A549 (cell line): ENCODE data around the gene DYNC2I2. TPM values are rescaled to one million over a fixed set of nuclear protein-coding genes. Genes with fewer than 3 reads are reported as not detected.

Source experiments
- ATAC-seq, 2 experiments: fragments of 200-7000 bp in 1 of 2; fragments of >200 bp in 1 of 2; cut with Nextera tagmentation in 1 of 2; cut with Tn5 transposase in 1 of 2; 3 replicates each; pipeline versions ENCODE4 v1.8.0 to v1.9.1; 2018 to 2020; ENCODE audit warnings: mild to moderate bottlenecking in 1 of 2, moderate library complexity in 1 of 2
- CTCF ChIA-PET: fragments of 300-600 bp; sonication (Branson Sonifier 250); formaldehyde crosslinking; extraction: SDS; loops from one replicate; lab custom pipeline; 2021; ENCODE audit warnings: antibody characterized with exemption, inconsistent platforms; lab: Yijun Ruan, JAX
- POLR2A ChIA-PET: fragments of 350-600 bp; formaldehyde crosslinking; extraction: SDS; loops from one replicate; lab custom pipeline; 2021; ENCODE audit warnings: antibody characterized with exemption, inconsistent platforms; lab: Yijun Ruan, JAX
- DNase-seq, 2 experiments: peaks; one replicate each; pipeline versions ENCODE4 v3.0.0 to v3.0.0-alpha.2; 2011 to 2016; ENCODE audit warnings: low read depth in 1 of 2, low spot score in 1 of 2
- FAIRE-seq: peaks from 2 replicates; lab custom pipeline; 2011; peaks lifted over from hg19 to GRCh38; lab: Jason Lieb, UNC
- H3K27ac ChIP-seq, 2 experiments: fragments of >200 bp; sonication (Bioruptor Twin); formaldehyde crosslinking; 3 replicates each; pipeline ENCODE4 v1.5.1; 2016 to 2017
- H3K4me1 ChIP-seq: fragments of >200 bp; sonication (Bioruptor Twin); formaldehyde crosslinking; 3 replicates; pipeline ENCODE4 v1.6.1; 2016
- H3K4me2 ChIP-seq: fragments of >200 bp; sonication (Bioruptor Twin); formaldehyde crosslinking; 3 replicates; pipeline ENCODE4 v1.6.1; 2016
- H3K4me3 ChIP-seq: fragments of >200 bp; sonication (Bioruptor Twin); formaldehyde crosslinking; 3 replicates; pipeline ENCODE4 v1.5.1; 2016
- H3K9me3 ChIP-seq: fragments of >200 bp; sonication (Bioruptor Twin); formaldehyde crosslinking; 3 replicates; pipeline ENCODE4 v1.6.1; 2016
- CBX8 ChIP-seq: fragments of 200-600 bp; sonication (generic); IDR thresholded peaks from 2 replicates; pipeline ENCODE4 v1.6.1; 2016
- CHD2 ChIP-seq: fragments of 150-350 bp; IDR thresholded peaks from 2 replicates; pipeline ENCODE4 v1.6.1; 2014; ENCODE audit warnings: low read length; ENCODE audit not compliant: partially characterized antibody
- CHD4 ChIP-seq: fragments of 200-600 bp; sonication (generic); IDR thresholded peaks from 2 replicates; pipeline ENCODE4 v1.6.1; 2016; ENCODE audit warnings: antibody characterized with exemption, mild to moderate bottlenecking, borderline replicate concordance
- CTCF ChIP-seq: fragments of >200 bp; sonication (Bioruptor Twin); formaldehyde crosslinking; IDR thresholded peaks from 3 replicates; pipeline ENCODE4 v1.5.1; 2016
- ELK1 ChIP-seq: fragments of 150-350 bp; IDR thresholded peaks from 2 replicates; pipeline ENCODE4 v1.6.1; 2014; ENCODE audit warnings: low read depth, mild to moderate bottlenecking, low read length
- ESRRA ChIP-seq: fragments of 150-350 bp; IDR thresholded peaks from 2 replicates; pipeline ENCODE4 v1.6.1; 2014; ENCODE audit warnings: mild to moderate bottlenecking, low read length, borderline replicate concordance
- FOSB ChIP-seq: fragments of 250-450 bp; sonication (Bioruptor Pico); IDR thresholded peaks from 2 replicates; pipeline ENCODE4 v1.5.0; 2020; ENCODE audit warnings: mild to moderate bottlenecking, moderate library complexity
- FOXS1 ChIP-seq: fragments of 250-450 bp; sonication (Bioruptor Pico); IDR thresholded peaks from 2 replicates; pipeline ENCODE4 v1.5.0; 2020; ENCODE audit warnings: mild to moderate bottlenecking, moderate library complexity
- HEYL ChIP-seq: fragments of 250-450 bp; sonication (Bioruptor Pico); IDR thresholded peaks from 2 replicates; pipeline ENCODE4 v1.8.0; 2021; ENCODE audit warnings: mild to moderate bottlenecking, moderate library complexity
- HOXA7 ChIP-seq: fragments of 250-450 bp; sonication (Bioruptor Pico); IDR thresholded peaks from 2 replicates; pipeline ENCODE4 v1.5.0; 2020; ENCODE audit warnings: mild to moderate bottlenecking, moderate library complexity
- HOXB13 ChIP-seq: fragments of 250-450 bp; sonication (Bioruptor Pico); IDR thresholded peaks from 2 replicates; pipeline ENCODE4 v1.5.0; 2020; ENCODE audit warnings: low read depth, mild to moderate bottlenecking, moderate library complexity
- JUN ChIP-seq, 2 experiments: fragments of >200 bp; sonication (Bioruptor Twin); formaldehyde crosslinking; IDR thresholded peaks; 2 replicates in 1 of 2; 3 replicates in 1 of 2; pipeline ENCODE4 v1.6.1; 2016 to 2017
- MAFK ChIP-seq: fragments of 450-650 bp; IDR thresholded peaks from 2 replicates; pipeline ENCODE4 v1.6.1; 2014; ENCODE audit not compliant: partially characterized antibody
- MAX ChIP-seq: IDR thresholded peaks from 2 replicates; pipeline ENCODE4 v1.6.1; 2012
- MAZ ChIP-seq: fragments of 150-350 bp; IDR thresholded peaks from 2 replicates; pipeline ENCODE4 v1.6.1; 2014; ENCODE audit warnings: antibody characterized with exemption, low read depth, low read length, borderline replicate concordance
- NPAS2 ChIP-seq: fragments of 250-450 bp; sonication (Bioruptor Pico); IDR thresholded peaks from 2 replicates; pipeline ENCODE4 v1.8.0; 2022; ENCODE audit warnings: mild to moderate bottlenecking, moderate library complexity, borderline replicate concordance
- RAD21 ChIP-seq, 2 experiments: fragments of >200 bp in 1 of 2; sonication (Bioruptor Twin) in 1 of 2; formaldehyde crosslinking in 1 of 2; IDR thresholded peaks in 1 of 2; conservative IDR thresholded peaks in 1 of 2; 2 replicates in 1 of 2; 3 replicates in 1 of 2; pipeline ENCODE4 v1.6.1; 2012 to 2018; ENCODE audit warnings: inconsistent platforms in 1 of 2
- RARB ChIP-seq: fragments of 250-450 bp; sonication (Bioruptor Pico); IDR thresholded peaks from 2 replicates; pipeline ENCODE4 v1.8.0; 2021; ENCODE audit warnings: mild to moderate bottlenecking, moderate library complexity
- RFX5 ChIP-seq: fragments of 450-650 bp; IDR thresholded peaks from 2 replicates; pipeline ENCODE4 v1.7.1; 2014; ENCODE audit warnings: antibody characterized with exemption, mild to moderate bottlenecking, moderate library complexity
- RNF2 ChIP-seq: fragments of 200-600 bp; sonication (generic); IDR thresholded peaks from 2 replicates; pipeline ENCODE4 v1.6.1; 2016; ENCODE audit warnings: low read depth, mild to moderate bottlenecking, antibody characterized with exemption, moderate library complexity, borderline replicate concordance
- SMC3 ChIP-seq: fragments of >200 bp; sonication (Bioruptor Twin); formaldehyde crosslinking; IDR thresholded peaks from 3 replicates; pipeline ENCODE4 v1.6.1; 2018; ENCODE audit warnings: inconsistent platforms
- SREBF2 ChIP-seq: fragments of 450-650 bp; IDR thresholded peaks from 2 replicates; pipeline ENCODE4 v1.6.1; 2014; ENCODE audit warnings: mild to moderate bottlenecking, moderate library complexity
- USF2 ChIP-seq: fragments of 450-650 bp; IDR thresholded peaks from 2 replicates; pipeline ENCODE4 v1.6.1; 2014; ENCODE audit warnings: antibody characterized with exemption
- ZFP36 ChIP-seq: fragments of 450-650 bp; IDR thresholded peaks from 2 replicates; pipeline ENCODE4 v1.6.1; 2014; ENCODE audit warnings: borderline replicate concordance; ENCODE audit not compliant: partially characterized antibody
- ZNF302 ChIP-seq: fragments of 250-450 bp; sonication (Bioruptor Pico); IDR thresholded peaks from 2 replicates; pipeline ENCODE4 v1.9.0; 2021; ENCODE audit warnings: inconsistent platforms, mild to moderate bottlenecking, moderate library complexity
- ZSCAN20 ChIP-seq: fragments of 250-450 bp; sonication (Bioruptor Pico); IDR thresholded peaks from 2 replicates; pipeline ENCODE4 v1.8.0; 2022; ENCODE audit warnings: mild to moderate bottlenecking, moderate library complexity
- WGBS: methylation state at CpG from one replicate; pipeline ENCODE4 v1.1.6; 2017; ENCODE audit errors: missing lambda C conversion rate; 5-methylcytosine and 5-hydroxymethylcytosine counted together
- polyA plus RNA-seq, 4 experiments: library from polyadenylated mRNA; depleted of rRNA in 3 of 4; stranded (reverse); fragments of >200 nt; fragmentation: RNase III in 1 of 4; extraction: RNeasy Plus Mini Kit Qiagen cat#74134 plus additional on column Dnase treatment in 1 of 4; gene quantifications; 2 replicates in 3 of 4; 3 replicates in 1 of 4; pipeline ENCODE4 v1.2.3, GENCODE V29; 2011 to 2017
- TF ChIP-seq, protein P1 (sequence below): fragments of >200 bp; sonication (Bioruptor Twin); formaldehyde crosslinking; IDR thresholded peaks from 3 replicates; pipeline ENCODE4 v1.6.1; 2016
- TF ChIP-seq, protein P2 (sequence below): IDR thresholded peaks from 2 replicates; pipeline ENCODE4 v1.6.1; 2012; ENCODE audit warnings: low read depth, borderline replicate concordance

The DYNC2I2 gene
- polyA plus RNA-seq, 2 of the 4 experiments (the other 2 are of a cell fraction), result 57.3 to 117 TPM

- H3K4me3 ChIP-seq, result no peak overlapping the region
- CTCF ChIA-PET, result interaction anchor here (0.5 to 7.4 kb wide), 10 partner anchors 15 to 337 kb away, joined by 3 to 61 read pairs (median 4); partner anchors contain the start of gene PKN3
- TF ChIP-seq NPAS2 (CRISPR knock-in tag) (no peak), SMC3 (no peak), FOXS1 (CRISPR knock-in tag) (no peak), ZSCAN20 (CRISPR knock-in tag) (no peak), SREBF2 (no peak), HEYL (no peak), CHD4 (no peak), MAFK (no peak), USF2 (no peak), RAD21 (conservative IDR thresholded peaks at IDR 0.05 in 1 of 2, IDR thresholded peaks at IDR 0.05 in 1 of 2) (no peak), RNF2 (no peak), ZFP36 (no peak), HOXA7 (CRISPR knock-in tag) (no peak), ELK1 (no peak), CHD2 (no peak)
- TF ChIP-seq, protein P1, sequence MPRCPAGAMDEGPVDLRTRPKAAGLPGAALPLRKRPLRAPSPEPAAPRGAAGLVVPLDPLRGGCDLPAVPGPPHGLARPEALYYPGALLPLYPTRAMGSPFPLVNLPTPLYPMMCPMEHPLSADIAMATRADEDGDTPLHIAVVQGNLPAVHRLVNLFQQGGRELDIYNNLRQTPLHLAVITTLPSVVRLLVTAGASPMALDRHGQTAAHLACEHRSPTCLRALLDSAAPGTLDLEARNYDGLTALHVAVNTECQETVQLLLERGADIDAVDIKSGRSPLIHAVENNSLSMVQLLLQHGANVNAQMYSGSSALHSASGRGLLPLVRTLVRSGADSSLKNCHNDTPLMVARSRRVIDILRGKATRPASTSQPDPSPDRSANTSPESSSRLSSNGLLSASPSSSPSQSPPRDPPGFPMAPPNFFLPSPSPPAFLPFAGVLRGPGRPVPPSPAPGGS, result no peak
- TF ChIP-seq, all 56 proteins: peak for 0
- no peaks in the 10 kb centered on the region for H3K9me3 ChIP-seq
- DNase-seq (no peak), FAIRE-seq (no peak), ATAC-seq (no peak)
- no peak overlapping the region for H3K4me2 ChIP-seq
- POLR2A ChIA-PET, result interaction anchor here (0.7 kb wide), 1 partner anchor 11 kb away, joined by 3 read pairs; no protein-coding TSS in a partner anchor
- peaks cover 50% of the 10 kb centered on the region for H3K4me1 ChIP-seq
- H3K27ac ChIP-seq, result peak overlapping the region in 1 of 2 experiments; percentile 3; a peak in 1 of 6 replicates
- 88% methylated on average over 4 of the region's 4 CpGs for WGBS
These were observed 18.1 kb downstream of the DYNC2I2 start for GRCh38 chr9:128638580-128638979.

DNA sequence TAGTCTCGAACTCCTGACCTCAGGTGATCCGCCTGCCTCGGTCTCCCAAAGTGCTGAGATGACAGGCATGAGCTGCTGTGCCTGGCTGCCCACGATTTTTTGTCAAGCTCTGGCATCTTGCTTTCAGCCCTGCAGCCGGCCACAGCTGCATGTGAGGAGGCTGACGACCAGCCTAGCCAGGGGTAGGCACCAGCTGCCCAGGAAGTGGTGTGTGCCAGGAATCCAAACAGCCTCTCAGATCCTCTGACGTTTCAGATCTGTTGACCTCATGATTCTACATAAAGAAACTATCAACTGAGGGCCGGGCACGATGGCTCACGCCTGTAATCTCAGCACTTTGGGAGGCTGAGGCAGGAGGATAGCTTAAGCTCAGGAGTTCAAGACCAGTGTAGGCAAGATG, 19.0 kb downstream of the DYNC2I2 start:
- Histone ChIP-seq H3K4me1 (peaks cover 45% of the 10 kb centered on the region), H3K4me3 (no peak overlapping the region), H3K4me2 (no peak overlapping the region), H3K9me3 (no peaks in the 10 kb centered on the region), H3K27ac (peak overlapping the region in 1 of 2 experiments; percentile 97; a peak in 3 of 6 replicates)
- POLR2A ChIA-PET, result no interaction called here
- no peak for ATAC-seq
- no peak for DNase-seq
- CTCF ChIA-PET, result interaction anchor here (1.2 to 7.4 kb wide), 7 partner anchors 8 to 276 kb away, joined by 4 to 61 read pairs (median 7); no protein-coding TSS in a partner anchor
- WGBS, result 62% methylated on average over 8 of the region's 10 CpGs
- no peak for FAIRE-seq
- TF ChIP-seq ZNF302 (CRISPR knock-in tag) (no peak), RAD21 (conservative IDR thresholded peaks at IDR 0.05 in 1 of 2, IDR thresholded peaks at IDR 0.05 in 1 of 2) (no peak), MAFK (no peak), RARB (CRISPR knock-in tag) (no peak), CTCF (no peak), ESRRA (no peak), MAX (no peak), USF2 (no peak), CBX8 (no peak), HOXB13 (no peak), RFX5 (no peak), MAZ (no peak), FOSB (CRISPR knock-in tag) (no peak), JUN (IDR thresholded peaks at IDR 0.05) (no peak)
- TF ChIP-seq, protein P2, sequence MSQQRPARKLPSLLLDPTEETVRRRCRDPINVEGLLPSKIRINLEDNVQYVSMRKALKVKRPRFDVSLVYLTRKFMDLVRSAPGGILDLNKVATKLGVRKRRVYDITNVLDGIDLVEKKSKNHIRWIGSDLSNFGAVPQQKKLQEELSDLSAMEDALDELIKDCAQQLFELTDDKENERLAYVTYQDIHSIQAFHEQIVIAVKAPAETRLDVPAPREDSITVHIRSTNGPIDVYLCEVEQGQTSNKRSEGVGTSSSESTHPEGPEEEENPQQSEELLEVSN, result no peak
